Heart right ventricle (tissue), 16 donors: Measurements from ENCODE around the gene NUCKS1. TPM values are rescaled to one million over a fixed set of nuclear protein-coding genes. Genes with fewer than 3 reads are reported as not detected.

Experiments used
- ATAC-seq, 8 donors: fragments of 200-7000 bp; cut with Tn5 transposase; one replicate each; pipeline ENCODE4 v1.9.1; 2020; ENCODE audit warnings: mild to moderate bottlenecking in 8 of 8, moderate library complexity in 8 of 8, moderate number of reproducible peaks in 1 of 8
- DNase-seq, 2 donors: peaks; one replicate each; pipeline ENCODE4 v3.0.0-alpha.2; 2020
- H3K27ac ChIP-seq, 10 donors: fragments of 200-600 bp; sonication (generic) in 2 of 10; one replicate each; pipeline versions ENCODE4 v1.5.0 to v1.8.0; 2020 to 2022; ENCODE audit warnings: mild to moderate bottlenecking in 3 of 10
- H3K27me3 ChIP-seq, 7 donors: fragments of 200-600 bp; one replicate each; pipeline ENCODE4 v1.8.0; 2021 to 2022; ENCODE audit warnings: mild to moderate bottlenecking in 2 of 7
- H3K36me3 ChIP-seq, 9 donors: fragments of 200-600 bp; sonication (generic) in 1 of 9; one replicate each; pipeline versions ENCODE4 v1.5.0 to v1.8.0; 2020 to 2022; ENCODE audit warnings: mild to moderate bottlenecking in 2 of 9
- H3K4me1 ChIP-seq, 9 donors: fragments of 200-600 bp; sonication (generic) in 1 of 9; one replicate each; pipeline versions ENCODE4 v1.5.0 to v1.8.0; 2020 to 2022; ENCODE audit warnings: mild to moderate bottlenecking in 4 of 9
- H3K4me3 ChIP-seq, 10 donors: fragments of 200-600 bp; sonication (generic) in 2 of 10; one replicate each; pipeline versions ENCODE4 v1.5.0 to v1.8.0; 2020 to 2022; ENCODE audit warnings: mild to moderate bottlenecking in 7 of 10, moderate library complexity in 2 of 10
- H3K9me3 ChIP-seq, 11 donors: fragments of 200-600 bp in 10 of 11; sonication (generic) in 2 of 11; one replicate each; pipeline versions ENCODE4 v1.5.0 to v1.8.0; 2013 to 2022; ENCODE audit warnings: mild to moderate bottlenecking in 2 of 11, control low read depth in 1 of 11, moderate library complexity in 1 of 11
- WGBS, 2 donors: extraction: QIAGEN DNeasy Blood & Tissue Kit; methylation state at CpG; one replicate each; pipeline ENCODE4 v1.1.7; 2013; ENCODE audit warnings: inconsistent platforms in 1 of 2; 5-methylcytosine and 5-hydroxymethylcytosine counted together
- intact Hi-C, 10 donors: fragments of 100-400 bp; cut with DNase I; formaldehyde crosslinking; loops; one replicate each; pipeline versions ENCODE4 v1.11.1 to v1.14.2; 2022
- polyA plus RNA-seq, 2 donors: library from polyadenylated mRNA; stranded (reverse); fragments of 200-250 nt; gene quantifications; one replicate each; pipeline ENCODE4 v1.2.3, GENCODE V29; 2013
- total RNA-seq, 10 donors: library from RNA; stranded (reverse); fragmentation: NEBNext Ultra II Directional in 3 of 10; extraction: Animal tissue kit (Norgen Biotek cat#: 25700) in 3 of 10; gene quantifications; one replicate each; pipeline versions ENCODE4 v1.2.1 to v1.2.4, GENCODE V29; 2021 to 2023
- TF ChIP-seq, protein P1 (sequence below), 9 donors: fragments of 200-600 bp; sonication (generic) in 2 of 9; IDR thresholded peaks; one replicate each; pipeline versions ENCODE4 v1.5.0 to v1.8.0; 2021 to 2022; ENCODE audit warnings: antibody characterized with exemption in 9 of 9, mild to moderate bottlenecking in 5 of 9, moderate library complexity in 1 of 9
- donor health status: Arrhythmogenic right ventricular cardiomyopathy.
- donor health status: ischemic (EF 13 %, LVEDD 7.1; RV severe dilation, severe dysfunction).
- donor health status: healthy with polysubstance abuse.
- donor health status: DM: no; HTN: yes; CAD: no.
- donor health status: DM: no; HTN: no; CAD: no.
- donor health status: ischemic (EF 25% LVEDD 6.9; RV normal size, moderate dysfunction).
- donor health status: ischemic (EF 25% LVEDD 5.7; RV mildly dilated, moderate dysfunction).
- donor health status: healthy.
- donor health status: DM: yes; HTN: yes; CAD: no.
- donor health status: Ischemic cardiomyopathy.
- donor health status: ischemic (EF 35%, LVEDD 5.7; RV mildly dilated, moderate dysfunction).
- donor health status: nonischemic (EF 11% LVEDD 7.7; RV severe dilation, severe dysfunction).
- donor health status: DM: yes; HTN: yes; CAD: no.
- donor health status: PGD.
- donor health status: ischemic (EF 29% LVEDD 5.4; RV normal size, mild dysfunction).
- donor health status: nonischemic (EF 23%, LVEDD 6.1; RV moderate dilation, normal function).

Gene NUCKS1
- total and polyA plus RNA-seq, 12 donors = 31.8 to 245 (median 211) TPM

DNA sequence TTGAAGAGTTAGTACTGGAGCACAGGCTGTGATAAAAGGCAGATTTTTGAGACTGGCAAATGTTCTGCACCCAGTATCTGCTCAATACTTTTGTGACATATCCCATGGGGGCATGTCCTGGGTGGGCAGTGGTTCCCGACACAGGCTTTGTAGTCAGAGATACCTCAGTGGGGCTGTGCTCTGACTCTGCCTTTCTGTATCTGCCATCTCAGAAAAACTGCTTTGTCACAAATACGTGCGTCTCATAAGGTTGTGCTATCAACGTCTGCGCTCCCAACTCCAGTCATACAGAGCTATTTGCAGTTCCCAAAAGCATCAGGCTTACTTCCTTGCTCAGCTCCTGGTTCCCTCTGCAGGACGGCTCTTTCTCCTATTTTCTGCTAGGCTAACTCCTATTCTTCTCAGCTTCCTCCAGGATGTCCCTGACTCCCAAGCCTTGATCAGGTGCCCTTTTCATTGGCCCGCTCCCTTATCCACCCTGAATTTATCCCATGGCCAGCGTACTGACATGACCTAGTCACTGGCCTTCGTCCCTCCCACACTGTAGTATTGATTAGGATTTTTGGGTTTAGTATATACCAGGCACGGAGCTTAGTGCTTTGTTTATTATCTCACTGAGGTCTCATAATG lies 37.4 kb upstream of the NUCKS1 start:
- TF ChIP-seq, protein P1, sequence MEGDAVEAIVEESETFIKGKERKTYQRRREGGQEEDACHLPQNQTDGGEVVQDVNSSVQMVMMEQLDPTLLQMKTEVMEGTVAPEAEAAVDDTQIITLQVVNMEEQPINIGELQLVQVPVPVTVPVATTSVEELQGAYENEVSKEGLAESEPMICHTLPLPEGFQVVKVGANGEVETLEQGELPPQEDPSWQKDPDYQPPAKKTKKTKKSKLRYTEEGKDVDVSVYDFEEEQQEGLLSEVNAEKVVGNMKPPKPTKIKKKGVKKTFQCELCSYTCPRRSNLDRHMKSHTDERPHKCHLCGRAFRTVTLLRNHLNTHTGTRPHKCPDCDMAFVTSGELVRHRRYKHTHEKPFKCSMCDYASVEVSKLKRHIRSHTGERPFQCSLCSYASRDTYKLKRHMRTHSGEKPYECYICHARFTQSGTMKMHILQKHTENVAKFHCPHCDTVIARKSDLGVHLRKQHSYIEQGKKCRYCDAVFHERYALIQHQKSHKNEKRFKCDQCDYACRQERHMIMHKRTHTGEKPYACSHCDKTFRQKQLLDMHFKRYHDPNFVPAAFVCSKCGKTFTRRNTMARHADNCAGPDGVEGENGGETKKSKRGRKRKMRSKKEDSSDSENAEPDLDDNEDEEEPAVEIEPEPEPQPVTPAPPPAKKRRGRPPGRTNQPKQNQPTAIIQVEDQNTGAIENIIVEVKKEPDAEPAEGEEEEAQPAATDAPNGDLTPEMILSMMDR (IDR thresholded peaks at IDR 0.05) = peak in 1 of 9 donors; percentile 4
- intact Hi-C loops = no loop called here
- no peak for DNase-seq
- H3K4me3 ChIP-seq = no peak overlapping the region
- H3K36me3 ChIP-seq = peaks cover 0 to 37% (median 11%) of the 10 kb centered on the region in 9 donors
- no peaks in the 10 kb centered on the region for H3K27me3 ChIP-seq
- H3K9me3 ChIP-seq = no peaks in the 10 kb centered on the region
- ATAC-seq = peak in 6 of 8 donors; percentile 13 to 46 (median 34)
- H3K27ac ChIP-seq = peak overlapping the region; percentile 39 to 78 (median 58)
- WGBS, 2 donors = 41 to 43% methylated on average over 10 of the region's 10 CpGs
- H3K4me1 ChIP-seq = peaks cover 0 to 43% (median 12%) of the 10 kb centered on the region in 9 donors

DNA sequence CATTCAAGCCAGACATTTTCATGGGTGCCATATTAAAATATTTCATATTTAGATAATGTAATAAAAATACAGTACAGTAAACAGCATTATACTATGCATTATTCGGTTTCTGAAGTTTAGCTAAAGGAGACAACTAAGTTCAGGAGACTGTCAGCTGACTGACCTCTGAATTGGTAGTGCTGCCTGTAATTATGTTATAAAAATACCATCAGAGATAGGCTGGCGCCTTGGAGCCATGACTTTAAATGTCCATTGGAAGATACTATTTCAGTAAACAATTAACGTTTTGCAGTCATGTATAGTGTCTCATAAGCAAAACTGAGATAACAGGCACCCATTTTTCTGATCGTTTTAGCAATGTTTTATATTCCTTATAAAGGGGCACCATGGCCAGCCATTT lies 36.6 kb upstream of the NUCKS1 start:
- intact Hi-C loops = no loop called here
- TF ChIP-seq, protein P1 (IDR thresholded peaks at IDR 0.05) = no peak
- Histone ChIP-seq H3K9me3 (no peaks in the 10 kb centered on the region), H3K27ac (peak overlapping the region in 9 of 10 donors; percentile 39 to 78 (median 60)), H3K27me3 (no peaks in the 10 kb centered on the region), H3K36me3 (peaks cover 0 to 29% (median 9%) of the 10 kb centered on the region in 9 donors), H3K4me1 (peaks cover 0 to 38% (median 12%) of the 10 kb centered on the region in 9 donors), H3K4me3 (no peak overlapping the region)
- DNase-seq (no peak), ATAC-seq (peak in 3 of 8 donors; percentile 36 to 47 (median 44))
- WGBS, 2 donors = 41 to 43% methylated on average over 4 of the region's 4 CpGs

DNA sequence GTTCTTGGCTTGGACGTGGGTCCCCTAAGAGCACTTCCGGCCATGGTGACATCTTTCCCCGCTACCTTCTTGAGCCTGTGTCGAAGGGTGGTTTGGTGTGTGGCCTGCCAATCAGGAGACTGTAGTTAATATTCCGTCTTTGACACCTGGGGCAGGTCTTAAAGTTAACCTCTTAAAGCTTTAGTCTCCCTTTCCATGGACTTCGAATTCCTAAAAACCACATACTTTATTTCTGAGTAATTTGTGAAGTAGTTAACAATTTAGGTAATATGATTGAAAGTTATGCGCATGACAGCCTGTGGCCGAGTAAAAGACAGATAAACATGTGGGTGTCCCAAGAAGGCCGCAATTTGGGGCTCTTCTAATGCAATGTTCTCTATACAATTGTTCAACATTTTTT lies 35.5 kb upstream of the NUCKS1 start:
- intact Hi-C loops = no loop called here
- no peaks in the 10 kb centered on the region for H3K9me3 ChIP-seq
- no peak overlapping the region for H3K4me3 ChIP-seq
- TF ChIP-seq, protein P1 (IDR thresholded peaks at IDR 0.05) = no peak
- H3K27me3 ChIP-seq = no peaks in the 10 kb centered on the region
- H3K27ac ChIP-seq = peak overlapping the region in 4 of 10 donors; percentile 8 to 73 (median 53)
- H3K36me3 ChIP-seq = peaks cover 0 to 17% (median 4%) of the 10 kb centered on the region in 9 donors
- H3K4me1 ChIP-seq = peaks cover 0 to 37% (median 12%) of the 10 kb centered on the region in 9 donors
- DNase-seq = no peak
- ATAC-seq = no peak
- 90 to 91% methylated on average over 9 of the region's 9 CpGs for WGBS, 2 donors

DNA sequence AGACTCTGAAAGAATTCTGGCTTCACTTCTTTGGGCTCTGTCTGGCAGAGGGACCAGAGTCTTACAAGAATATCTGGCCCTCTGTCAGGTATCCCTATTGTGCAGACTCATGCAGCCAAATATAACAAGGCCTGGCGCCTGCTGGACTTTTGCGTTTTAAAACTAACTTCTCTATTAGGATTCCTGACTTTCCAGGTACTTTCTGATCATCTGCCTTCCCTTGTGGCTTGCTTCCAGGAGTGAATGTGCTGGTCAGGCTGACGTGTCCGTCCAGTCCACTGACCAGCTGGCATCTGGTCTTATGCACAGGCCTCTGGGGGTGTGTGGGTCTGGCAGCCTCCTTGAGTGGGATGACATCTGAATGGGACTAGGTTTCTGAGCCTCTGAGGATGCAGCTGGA lies 33.9 kb upstream of the NUCKS1 start:
- ATAC-seq (peak; percentile 35 to 83 (median 68)), DNase-seq (no peak)
- Histone ChIP-seq H3K4me3 (no peak overlapping the region), H3K27me3 (no peaks in the 10 kb centered on the region), H3K4me1 (peaks cover 0 to 37% (median 12%) of the 10 kb centered on the region in 9 donors), H3K27ac (peak overlapping the region; percentile 53 to 85 (median 78)), H3K36me3 (peaks cover 0 to 2% (median 0%) of the 10 kb centered on the region in 9 donors), H3K9me3 (no peaks in the 10 kb centered on the region)
- WGBS, 2 donors = 41 to 49% methylated on average over 4 of the region's 4 CpGs
- TF ChIP-seq, protein P1 (IDR thresholded peaks at IDR 0.05) = no peak
- intact Hi-C loops = no loop called here
